Fibroblast of peridontal ligament (primary cell): Measurements from ENCODE around the gene SFR1.

Experiments
- DNase-seq: peaks from one replicate; pipeline ENCODE4 v3.0.0-alpha.2; 2010; ENCODE audit errors: extremely low read depth

The SFR1 gene

DNA sequence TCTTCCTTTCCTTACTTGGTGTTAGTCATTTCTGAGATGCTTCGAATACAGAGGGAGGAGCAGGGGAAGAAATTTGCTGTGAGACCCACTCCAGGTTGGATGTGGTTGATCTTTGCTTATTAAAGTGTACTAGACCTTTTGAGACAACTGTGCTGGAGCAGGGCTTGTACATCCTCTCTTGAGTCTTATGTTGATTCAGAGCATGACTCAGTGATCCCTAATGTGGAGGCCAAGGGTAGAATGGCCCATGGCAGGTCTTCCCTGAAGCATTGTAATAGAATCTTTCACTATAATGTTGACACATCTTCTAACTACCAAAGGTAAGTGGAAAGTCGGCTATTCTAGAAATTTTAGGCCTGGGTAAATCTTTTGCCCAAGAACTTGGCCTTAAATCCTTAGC, 17.0 kb upstream of the SFR1 start:
- DNase-seq, result no peak

DNA sequence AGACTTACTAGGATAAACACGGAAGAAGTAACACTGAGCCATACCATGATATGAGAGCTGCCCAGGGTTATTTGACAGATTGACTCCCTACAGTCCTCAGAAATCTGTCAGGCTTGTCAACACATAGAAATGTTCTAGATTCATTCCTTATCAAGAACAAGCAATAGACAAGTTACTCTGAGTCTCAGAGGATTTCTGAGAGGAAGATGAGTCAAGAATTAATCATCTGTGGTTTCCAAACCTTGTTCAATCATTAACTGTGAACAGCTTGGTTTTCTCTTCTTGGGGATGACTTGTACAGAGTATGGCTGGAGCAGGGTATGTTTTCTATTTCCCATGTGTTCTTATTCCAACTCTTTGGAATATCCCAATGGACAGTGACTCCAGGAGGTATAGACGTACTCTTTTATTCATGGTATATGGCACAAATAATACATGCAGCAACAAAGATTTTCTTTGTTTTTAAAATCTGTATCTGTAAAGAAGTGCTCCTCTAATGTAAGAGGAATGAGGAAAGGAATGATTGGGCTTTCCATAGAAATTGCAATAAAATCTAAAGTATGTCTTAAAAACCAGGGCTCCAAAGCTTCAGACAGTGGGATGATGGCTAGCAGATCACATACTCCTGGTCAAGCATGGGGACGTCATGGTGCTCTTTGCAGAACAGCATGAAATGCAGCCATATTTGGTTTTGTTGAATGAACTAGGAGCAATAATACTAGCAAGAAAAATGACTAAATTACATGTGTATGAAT, 11.9 kb upstream of the SFR1 start:
- DNase-seq, result peak; percentile 67

DNA sequence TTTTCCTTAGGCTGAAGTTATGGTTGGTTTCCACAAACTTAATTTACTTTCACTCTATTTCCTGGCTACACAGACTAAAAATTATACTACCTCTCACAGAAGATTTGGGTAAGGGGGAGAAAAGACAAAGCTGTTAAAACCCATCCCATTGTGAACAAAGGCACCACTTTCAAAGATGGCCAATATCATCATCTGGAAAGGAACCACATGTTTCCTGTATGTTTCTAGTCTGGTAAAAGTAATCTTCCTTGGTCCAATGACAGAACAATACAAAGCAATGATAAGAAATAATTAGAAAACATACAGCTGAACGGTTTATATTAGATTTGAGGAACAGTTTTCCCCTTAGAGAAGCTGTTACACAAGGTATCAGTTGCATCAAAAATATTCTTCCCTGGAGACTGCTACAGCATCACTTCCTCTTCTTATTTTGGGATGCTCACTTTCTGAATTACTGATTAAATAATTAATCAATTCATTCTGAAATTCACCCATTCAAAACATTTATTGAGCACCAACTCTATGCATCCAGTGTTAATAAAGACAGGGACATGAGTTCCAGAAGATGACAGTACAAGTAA, 8.5 kb upstream of the SFR1 start:
- no peak for DNase-seq

DNA sequence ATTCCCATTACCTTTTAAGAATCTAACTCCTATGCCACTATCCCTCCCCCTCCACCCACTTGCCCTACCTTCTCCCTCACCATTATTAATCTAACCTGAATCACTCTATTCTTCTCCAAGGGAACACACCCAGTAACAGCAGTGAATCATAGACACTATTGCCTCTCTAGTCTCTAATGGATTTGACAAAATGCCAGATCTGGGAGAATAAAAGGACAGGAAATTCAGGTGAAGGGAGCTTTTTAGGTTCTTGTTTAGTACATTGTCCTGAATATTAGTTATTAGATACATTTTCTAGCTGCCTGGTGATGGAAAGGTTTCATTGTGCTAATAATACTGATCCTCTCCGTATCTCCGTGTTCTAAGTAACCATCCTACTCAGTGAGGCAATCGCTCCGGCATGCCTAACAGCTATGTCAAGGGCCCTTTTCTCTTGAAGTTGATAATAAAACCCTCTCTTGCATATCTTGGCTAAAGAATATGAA, 4.1 kb upstream of the SFR1 start:
- no peak for DNase-seq

DNA sequence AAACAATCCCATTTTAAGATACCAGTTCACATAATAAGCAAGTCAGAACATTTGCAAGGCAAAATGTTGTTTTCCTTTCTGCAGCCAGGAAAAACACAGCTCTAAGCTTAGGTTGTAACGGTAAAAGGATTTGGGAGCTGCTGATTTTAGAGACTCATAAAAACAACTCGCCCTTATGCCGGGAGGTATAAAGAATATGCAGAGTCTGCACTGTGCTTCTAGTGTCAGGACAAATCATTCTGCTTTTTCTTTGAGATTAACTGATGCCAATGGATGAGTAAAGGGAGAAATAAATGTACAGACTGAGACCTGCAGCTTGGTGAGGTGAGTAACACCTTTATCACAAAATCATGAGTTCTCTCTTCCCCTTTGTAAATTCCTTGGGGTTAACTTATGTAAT, 2.0 kb upstream of the SFR1 start:
- DNase-seq, result peak; percentile 21

DNA sequence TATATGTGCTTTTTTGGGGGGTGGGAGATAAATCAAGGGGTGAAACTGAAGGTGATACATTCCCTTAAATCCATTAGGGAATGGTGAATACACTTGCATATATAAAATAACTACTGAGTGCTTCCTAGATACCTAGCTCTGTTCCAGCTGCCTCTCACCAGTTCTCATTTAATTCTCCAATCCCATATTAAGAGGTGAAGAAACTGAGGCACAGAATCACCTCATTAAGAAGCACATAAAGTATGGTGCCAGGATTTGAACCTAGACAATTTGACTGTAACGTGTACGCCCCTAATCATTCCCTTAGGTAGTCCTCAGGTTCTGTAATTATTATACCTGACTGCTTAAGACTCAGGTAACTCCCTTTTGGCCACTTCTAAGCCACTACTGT, 1.5 kb upstream of the SFR1 start:
- DNase-seq, result peak; percentile 7

DNA sequence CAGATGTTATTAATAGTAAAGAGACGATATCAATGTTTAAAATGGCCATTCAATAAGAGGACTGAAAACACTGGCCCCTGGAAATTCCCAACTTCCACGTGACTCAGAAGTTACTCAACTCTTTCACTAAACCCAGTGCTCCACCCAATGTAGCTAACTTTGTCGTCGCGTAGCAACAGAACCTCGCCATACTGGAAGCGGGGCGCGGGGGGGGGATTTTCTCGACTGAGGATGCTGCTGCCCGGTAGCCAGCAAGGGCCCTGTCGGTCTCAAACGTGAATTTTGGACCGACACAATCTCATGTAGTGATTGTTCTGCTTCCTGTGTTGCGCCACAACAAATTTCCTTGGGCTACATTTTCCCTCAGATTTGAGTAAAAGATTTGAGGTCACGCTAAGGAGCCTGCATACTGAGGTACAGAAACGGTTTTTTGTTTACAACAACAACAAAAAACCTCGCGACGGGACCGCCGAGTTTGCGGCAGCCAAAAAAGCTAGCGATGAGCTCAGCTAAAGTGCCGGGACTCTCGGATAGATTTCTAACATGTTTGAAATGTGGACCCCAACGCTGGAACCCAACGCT, 977 bp upstream of the SFR1 start:
- peak; percentile 98 for DNase-seq

DNA sequence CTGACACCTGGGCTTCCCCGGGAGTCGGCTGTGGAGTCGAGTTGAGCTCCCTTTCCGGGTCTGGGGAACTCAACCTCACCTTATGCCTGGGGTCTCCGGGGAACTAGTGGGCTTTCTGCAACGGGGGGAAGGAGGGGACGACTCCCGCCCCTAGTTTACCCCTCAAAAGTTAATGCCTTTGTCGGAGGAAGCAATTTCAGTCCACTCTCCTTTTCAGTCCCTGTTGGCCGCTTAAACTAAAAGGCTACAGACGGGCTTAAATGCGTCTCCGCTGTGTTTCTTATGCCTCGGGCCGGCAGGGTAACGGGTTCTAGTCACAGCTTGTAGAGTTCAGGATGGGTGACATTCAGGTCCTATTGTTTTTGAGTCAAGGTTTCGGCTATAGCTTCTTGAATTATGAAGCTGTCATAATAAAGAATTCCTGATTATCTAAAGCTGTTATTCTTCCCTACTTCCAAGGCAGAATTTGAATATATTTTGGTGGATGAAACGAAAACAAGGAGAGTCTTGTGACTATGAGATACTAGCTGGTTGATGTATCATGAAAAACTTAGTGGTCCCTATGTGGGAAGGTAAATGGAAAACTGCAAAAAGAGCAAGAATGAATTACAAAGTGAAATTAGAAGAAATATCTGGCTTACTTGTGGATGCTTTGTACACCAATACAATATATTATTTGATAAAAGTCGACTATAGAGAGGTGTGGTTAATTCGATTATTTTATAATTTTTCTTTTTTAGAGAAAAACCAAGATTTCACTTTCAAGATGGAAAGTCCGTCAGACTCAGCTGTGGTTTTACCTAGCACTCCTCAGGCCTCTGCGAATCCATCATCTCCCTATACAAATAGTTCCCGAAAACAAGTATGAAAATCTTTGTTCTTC, 495 bp downstream of the SFR1 start:
- DNase-seq, result peak; percentile 16

DNA sequence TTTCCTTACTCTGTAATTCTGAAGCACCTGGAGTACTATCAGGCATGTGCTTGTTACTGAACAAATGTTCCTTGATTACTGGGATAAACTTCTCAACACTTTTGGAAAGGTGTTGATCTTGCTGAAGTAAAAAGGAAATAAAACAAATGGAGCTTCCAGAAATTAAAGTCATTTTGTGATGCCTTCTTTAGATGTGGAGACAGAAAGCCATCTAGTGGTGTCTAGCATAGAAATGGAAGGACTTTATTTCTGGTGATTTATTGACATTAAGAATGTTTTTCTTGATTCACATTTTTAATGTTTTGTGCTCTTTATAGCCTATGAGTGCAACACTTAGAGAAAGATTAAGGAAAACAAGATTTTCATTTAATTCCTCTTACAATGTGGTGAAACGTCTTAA, 1.4 kb downstream of the SFR1 start:
- DNase-seq, result peak; percentile 62

DNA sequence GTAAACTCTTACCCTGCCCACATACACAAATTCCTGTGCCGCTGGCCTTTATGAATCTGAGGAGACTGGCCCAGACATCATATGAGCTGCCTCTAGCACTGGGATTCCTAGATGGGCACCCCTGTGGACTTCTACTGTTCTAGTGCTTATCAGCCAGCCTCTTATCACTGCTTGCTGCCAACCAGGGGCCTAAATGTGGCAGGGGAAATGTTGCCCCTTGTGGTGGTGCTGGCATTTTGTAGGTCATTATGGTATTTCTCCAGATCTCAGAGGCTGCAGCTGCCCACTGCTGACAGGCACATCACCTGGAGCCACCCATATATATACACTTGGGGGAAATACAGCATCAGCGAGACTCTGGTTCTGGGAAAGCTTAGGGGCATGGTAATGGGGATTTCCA, 5.4 kb downstream of the SFR1 start:
- no peak for DNase-seq

DNA sequence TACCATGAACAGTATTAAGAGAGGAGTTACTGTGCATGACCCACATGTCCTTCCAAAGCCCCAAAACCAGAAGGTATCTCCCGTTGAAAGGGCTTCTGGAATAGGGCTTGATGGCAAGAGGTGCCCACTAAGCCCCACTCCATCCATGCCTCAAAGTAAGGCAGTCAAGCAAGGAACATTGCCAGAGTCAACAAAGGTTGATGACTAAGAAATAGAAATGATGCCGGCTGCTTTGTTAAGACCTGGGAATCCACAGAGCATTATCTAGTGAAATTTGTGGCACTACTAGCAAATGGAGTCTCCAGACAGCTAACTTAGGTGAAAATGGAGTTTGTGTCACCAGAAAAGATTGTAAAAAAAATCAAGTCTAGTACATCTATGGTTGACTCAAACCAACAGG, 6.2 kb downstream of the SFR1 start:
- peak; percentile 13 for DNase-seq

DNA sequence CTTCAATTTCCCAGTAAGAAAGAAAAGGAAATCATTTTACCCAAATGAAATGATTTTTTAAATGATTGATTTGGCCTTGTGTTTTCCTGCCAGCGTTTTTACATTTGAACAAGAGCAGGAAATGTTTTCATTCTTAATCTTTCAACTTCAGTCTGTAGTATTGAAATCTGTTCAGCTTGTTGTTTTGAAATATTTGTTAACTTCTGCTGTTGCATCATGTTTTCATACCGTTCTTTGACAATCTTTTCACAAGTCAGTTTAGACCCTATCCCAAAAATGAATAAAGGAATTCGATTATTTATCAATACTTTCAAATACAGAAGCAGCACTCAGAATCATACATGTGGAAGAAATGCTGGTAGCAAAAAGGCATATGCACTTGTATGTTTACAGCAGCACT, 8.1 kb downstream of the SFR1 start:
- DNase-seq, result no peak

DNA sequence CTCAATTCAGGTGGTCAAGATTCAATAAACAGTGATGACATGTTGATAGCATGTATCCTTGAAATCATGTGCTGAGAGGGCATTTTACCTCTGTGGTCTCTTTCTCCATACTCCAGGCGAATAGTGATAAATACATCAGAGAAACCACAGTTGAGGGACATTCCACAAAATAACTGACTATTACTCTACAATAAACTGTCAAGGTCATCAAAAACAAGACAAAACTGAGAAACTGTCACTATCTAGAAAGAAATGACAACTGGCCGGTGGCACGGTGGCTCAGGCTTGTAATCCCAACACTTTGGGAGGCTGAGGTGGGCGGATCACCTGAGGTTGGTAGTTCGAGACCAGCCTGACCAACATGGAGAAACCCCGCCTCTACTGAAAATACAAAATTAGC, 16.2 kb downstream of the SFR1 start:
- no peak for DNase-seq

DNA sequence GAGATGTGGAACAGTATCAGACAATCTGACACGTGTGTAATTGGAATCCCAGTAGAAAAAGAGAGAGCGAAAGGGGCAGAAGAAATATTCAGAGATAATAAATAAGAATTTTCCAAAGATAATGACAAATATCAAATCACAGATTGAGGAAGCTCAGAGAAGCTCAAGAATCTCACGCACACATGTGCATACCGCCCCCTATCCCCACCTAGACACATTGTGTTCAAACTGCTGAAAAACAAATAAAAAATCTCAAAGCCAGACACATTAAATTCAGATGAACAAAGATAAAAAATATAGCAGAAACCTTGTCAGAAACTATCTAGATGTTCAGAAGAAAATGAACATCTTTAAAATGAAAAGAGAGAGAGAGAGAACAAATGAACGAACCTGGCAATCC, 17.2 kb downstream of the SFR1 start:
- DNase-seq, result no peak

DNA sequence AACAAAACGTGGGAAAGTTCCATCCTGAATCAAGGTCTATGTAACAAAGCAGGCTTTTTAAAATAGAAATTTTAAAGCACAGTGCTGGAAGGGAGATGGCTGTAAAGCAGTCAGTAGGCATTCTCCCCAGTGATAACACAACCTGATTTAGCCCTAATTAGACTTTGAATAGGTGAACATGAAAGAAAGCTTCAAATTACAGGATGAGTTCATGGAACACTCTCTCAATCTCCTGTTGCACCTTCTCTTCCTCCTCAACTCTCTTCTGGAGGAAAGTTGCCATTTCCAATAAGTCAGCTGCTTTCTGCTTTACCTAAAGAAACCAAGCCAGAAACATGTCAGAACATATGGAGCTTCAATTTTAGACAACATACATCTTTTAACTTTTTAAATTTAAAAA, 20.1 kb downstream of the SFR1 start:
- DNase-seq, result no peak

DNA sequence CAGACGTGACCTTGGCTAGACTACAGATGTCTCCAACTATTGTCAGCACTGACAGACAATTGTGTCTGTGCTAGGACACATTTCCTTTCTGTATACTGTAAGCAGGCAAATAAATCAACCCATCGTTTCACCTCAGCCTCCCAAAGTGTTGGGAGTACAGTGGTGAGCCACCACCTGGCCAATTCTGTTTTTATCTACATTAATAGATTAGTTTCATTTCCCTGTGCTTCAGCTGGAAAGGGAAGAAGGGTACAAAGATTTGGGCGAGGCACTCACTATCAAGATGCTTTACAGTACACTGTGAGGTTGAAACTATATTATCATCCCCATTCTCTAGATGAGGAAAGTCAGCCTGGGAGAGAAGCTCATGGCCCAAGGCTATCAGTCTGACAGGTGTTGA, 21.9 kb downstream of the SFR1 start:
- DNase-seq, result no peak

DNA sequence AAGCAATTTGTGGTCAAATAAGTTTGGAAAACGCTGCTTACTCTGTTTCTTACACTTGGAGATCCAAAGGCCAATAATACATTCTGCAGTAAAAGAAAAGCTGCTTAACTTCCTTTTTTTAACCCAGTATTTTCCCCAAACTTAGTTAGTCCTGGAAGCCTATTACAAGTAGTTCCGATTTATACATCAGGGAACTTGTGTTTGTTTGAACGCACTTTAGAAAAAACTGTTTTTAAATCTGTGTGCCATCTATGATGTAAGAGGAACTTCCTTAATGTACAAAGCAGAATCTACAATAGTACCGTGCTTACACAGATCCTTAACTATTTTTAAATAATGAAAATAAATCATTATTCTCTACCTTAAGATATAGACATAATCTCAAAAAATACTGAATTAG, 23.0 kb downstream of the SFR1 start:
- no peak for DNase-seq

DNA sequence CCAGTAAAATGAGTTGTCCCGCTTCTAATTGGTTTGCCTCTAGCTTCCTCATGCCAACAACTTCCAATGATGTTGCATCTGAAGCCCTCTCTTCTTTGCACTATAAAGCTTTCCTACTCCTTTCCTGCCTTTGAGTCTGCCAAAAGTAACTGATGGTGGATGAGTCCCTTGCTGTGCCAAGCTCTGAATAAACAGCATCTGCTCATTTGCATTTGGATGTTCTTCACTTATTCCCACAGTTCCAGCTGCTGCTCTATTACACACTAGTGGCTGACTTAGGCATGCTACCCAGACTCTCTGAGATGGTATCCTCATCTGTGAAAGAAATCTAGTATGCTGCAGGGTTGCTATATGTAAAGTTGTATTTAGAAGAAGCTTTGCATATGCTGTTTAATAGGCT, 24.9 kb downstream of the SFR1 start:
- DNase-seq, result no peak

DNA sequence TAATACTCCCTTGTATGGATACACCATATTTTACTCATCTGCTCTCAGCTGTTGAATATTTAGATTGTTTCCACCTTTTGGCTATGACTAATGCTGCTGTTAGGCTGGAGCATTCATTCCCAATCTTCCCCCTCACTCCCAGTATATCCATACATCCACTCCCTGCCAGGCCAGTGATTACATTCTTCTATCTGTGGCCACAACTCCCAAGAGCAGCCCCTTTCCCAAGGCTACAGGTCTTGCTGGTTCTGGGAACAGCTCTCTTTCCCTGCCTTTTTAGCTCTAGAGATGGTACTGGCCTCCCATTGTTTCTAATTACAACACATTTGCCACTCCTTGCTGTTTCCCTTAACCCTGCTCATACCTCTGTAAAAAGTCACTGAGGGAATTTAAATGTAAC, 28.2 kb downstream of the SFR1 start:
- DNase-seq, result peak; percentile 30

DNA sequence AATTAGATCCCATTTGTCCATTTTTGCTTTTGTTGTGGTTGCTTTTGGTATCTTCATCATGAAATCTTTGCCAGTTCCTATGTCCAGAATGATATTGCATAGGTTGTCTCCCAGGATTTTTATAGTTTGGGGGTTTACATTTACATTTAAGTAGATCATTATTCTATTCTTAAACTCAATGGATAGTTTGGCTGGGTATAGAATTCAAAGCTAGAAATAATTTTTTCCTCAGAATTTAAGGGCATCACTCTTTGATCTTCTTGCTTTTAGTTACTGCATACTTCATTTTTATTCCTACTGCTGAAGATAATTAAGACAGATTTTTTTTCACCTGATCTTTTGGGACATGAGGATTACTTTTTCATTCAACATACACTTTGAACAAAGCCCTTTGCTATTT, 29.8 kb downstream of the SFR1 start:
- no peak for DNase-seq

DNA sequence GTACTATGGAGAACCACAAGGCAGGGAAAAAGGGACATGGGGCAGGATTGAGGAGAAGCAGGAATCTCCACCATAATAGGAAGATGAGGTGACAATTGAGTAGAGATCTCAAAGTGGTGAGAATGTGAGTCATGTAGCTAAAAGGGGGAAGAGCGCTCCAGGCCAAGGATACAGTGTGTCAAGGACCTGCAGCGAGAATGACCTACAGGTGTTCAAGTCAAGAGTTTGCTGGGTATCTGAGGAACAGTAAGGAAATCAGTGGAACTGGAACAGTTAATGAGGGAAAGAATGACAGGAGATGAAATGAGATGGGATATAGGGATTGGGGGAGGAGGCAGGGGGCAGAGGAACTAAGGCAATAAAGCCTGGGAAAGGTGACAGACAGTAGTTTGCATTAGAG, 33.6 kb downstream of the SFR1 start:
- DNase-seq, result no peak

DNA sequence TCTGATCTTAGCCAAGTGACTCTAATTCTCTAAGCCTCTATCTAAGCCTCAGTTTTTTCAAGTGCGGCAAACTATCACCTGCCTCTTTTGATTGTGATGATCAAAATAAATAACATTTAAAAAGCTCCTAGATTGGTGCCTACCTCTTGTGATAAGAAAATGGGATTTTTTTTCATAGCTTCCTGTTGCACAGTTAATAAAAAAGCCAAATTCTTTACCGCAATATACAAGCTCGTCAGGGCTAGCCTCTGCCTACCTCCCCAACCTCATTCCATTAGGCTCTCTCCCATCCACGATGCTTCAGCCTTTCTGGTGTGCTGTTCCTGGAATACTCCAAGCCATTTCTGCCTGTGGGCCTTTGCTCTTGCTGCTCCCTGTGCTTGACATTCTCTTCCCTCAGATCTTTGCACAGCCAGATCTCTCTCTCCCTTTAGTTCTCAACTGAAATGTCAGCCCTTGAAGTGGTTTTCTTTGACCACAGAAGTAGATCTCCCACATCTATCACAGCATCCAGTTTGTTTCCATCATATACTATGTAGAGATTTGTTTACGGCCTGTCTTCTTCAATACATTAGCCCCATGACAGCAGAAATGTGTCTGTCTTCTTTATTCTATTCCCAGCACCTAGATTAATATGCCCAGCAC, 48.8 kb downstream of the SFR1 start:
- DNase-seq, result no peak
